ENCODE results near the gene CCDC88A.

The CCDC88A gene

DNA sequence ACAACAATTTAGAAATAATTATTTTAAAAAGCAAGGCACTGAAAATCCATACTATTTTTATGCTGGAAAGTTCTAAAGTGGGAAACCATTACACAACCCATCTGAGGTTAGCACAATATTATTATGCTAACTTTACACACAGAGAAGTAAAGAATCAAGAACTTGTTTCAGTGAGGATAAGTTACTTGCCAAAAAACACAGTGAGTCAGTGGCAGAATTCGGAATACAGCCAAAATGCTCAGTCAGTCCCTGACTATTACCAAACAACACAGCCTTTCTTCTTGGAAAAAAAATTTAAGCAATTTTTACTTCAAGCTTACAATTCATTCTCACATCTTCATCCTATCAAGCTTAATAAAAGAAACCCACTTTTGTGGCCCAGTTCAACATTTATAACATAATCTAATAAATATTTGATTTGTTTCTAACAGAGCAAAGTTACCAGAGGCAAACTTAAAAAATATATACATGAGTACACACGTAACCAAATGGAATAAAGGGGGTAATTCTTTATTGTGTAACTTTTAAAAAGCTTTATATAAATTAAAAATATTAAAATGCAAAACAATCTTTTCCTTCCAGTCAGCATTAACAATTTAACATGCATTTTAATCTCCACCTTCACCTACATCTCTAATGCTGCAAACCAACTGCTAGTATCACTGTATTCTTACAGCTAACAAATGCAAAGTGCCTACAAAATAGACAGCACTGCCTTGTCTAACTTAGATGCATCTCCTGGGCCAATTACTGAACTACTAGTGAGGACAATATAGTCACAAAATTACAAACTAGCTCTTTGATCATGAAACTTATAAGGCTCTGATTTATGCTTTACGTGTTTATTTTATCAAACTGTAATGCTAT, 55.2 kb downstream of the CCDC88A start:
- Histone ChIP-seq H3K27ac (ENCODE audit: low read length) (no peak overlapping the region), H2AFZ (ENCODE audit: low read depth, low read length) (no peak overlapping the region), H3K36me3 (replicated peaks; ENCODE audit: low read depth, low read length) (no peaks in the 10 kb centered on the region), H3K4me2 (ENCODE audit: low read length) (no peak overlapping the region), H3K4me1 (ENCODE audit: low read length) (0 out of 2 replicates have a peak, but pooled peaks cover 6% of the 10 kb centered on the region), H3K27me3 (ENCODE audit: low read depth, low read length) (no peaks in the 10 kb centered on the region), H3K9ac (ENCODE audit: low read length) (no peak overlapping the region), H3K79me2 (ENCODE audit: low read length) (no peaks in the 10 kb centered on the region), H4K20me1 (ENCODE audit: insufficient read depth, low read length) (no peaks in the 10 kb centered on the region), H3K4me3 (ENCODE audit: low read length) (no peak overlapping the region), H3K9me3 (ENCODE audit: insufficient read depth, low read length) (no peaks in the 10 kb centered on the region)
- TF ChIP-seq, protein P1, sequence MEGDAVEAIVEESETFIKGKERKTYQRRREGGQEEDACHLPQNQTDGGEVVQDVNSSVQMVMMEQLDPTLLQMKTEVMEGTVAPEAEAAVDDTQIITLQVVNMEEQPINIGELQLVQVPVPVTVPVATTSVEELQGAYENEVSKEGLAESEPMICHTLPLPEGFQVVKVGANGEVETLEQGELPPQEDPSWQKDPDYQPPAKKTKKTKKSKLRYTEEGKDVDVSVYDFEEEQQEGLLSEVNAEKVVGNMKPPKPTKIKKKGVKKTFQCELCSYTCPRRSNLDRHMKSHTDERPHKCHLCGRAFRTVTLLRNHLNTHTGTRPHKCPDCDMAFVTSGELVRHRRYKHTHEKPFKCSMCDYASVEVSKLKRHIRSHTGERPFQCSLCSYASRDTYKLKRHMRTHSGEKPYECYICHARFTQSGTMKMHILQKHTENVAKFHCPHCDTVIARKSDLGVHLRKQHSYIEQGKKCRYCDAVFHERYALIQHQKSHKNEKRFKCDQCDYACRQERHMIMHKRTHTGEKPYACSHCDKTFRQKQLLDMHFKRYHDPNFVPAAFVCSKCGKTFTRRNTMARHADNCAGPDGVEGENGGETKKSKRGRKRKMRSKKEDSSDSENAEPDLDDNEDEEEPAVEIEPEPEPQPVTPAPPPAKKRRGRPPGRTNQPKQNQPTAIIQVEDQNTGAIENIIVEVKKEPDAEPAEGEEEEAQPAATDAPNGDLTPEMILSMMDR (IDR thresholded peaks at IDR 0.05; ENCODE audit: low read depth, low read length), result no peak
- TF ChIP-seq EZH2phosphoT487 (IDR thresholded peaks at IDR 0.05; ENCODE audit: low read depth), result no peak

- no peaks in the 10 kb centered on the region for H3K27me3 ChIP-seq (ENCODE audit: low read depth, low read length)
- H4K20me1 ChIP-seq (ENCODE audit: insufficient read depth, low read length), result no peaks in the 10 kb centered on the region
- 0 out of 2 replicates have a peak, but pooled peaks cover 6% of the 10 kb centered on the region for H3K4me1 ChIP-seq (ENCODE audit: low read length)
- TF ChIP-seq EZH2phosphoT487 (IDR thresholded peaks at IDR 0.05; ENCODE audit: low read depth), result no peak
- TF ChIP-seq, protein P1 (IDR thresholded peaks at IDR 0.05; ENCODE audit: low read depth, low read length), result no peak
- H3K36me3 ChIP-seq (replicated peaks; ENCODE audit: low read depth, low read length), result no peaks in the 10 kb centered on the region
- H3K4me2 ChIP-seq (ENCODE audit: low read length), result no peak overlapping the region
- H3K79me2 ChIP-seq (ENCODE audit: low read length), result no peaks in the 10 kb centered on the region
- no peak overlapping the region for H3K9ac ChIP-seq (ENCODE audit: low read length)
- H3K9me3 ChIP-seq (ENCODE audit: insufficient read depth, low read length), result no peaks in the 10 kb centered on the region
- no peak overlapping the region for H2AFZ ChIP-seq (ENCODE audit: low read depth, low read length)
- no peak overlapping the region for H3K27ac ChIP-seq (ENCODE audit: low read length)
- H3K4me3 ChIP-seq (ENCODE audit: low read length), result no peak overlapping the region
Measured at GRCh38 chr2:55363636-55364035, 56.0 kb downstream of the CCDC88A start.

DNA sequence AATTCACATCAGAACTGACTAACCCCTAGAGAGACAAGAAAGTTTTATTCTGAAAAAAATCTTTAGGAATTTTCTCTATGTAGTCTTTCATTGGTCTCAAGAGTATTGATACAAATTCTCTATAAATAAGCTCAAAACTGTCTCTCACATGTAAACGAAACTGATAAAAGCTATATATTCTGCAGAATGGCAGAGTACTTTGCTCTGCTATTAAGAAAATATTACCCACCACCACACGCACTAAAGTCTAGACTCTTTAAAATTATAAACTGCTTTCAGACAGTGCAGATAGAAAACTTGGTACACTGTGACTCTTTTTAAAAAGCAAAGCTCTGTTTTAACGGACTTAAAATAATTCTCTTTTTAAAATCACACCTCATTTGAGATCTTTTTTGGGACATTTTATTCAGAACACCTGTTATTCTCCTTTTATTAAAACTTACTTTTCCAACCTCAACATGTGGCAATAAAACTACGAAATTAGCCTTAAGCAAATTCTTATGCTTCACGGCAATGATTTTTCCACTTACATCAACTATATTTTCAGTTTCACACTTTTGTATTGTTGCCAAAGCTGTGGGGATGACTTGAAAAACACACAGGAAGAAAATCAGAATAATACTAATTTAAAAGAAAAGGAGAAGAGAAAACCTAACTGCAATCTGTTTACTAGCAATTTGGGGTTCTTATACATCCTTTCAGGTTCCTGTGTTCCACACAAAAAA, 58.0 kb downstream of the CCDC88A start:
- no peaks in the 10 kb centered on the region for H3K27me3 ChIP-seq (ENCODE audit: low read depth, low read length)
- no peaks in the 10 kb centered on the region for H3K36me3 ChIP-seq (replicated peaks; ENCODE audit: low read depth, low read length)
- H3K79me2 ChIP-seq (ENCODE audit: low read length), result no peaks in the 10 kb centered on the region
- no peaks in the 10 kb centered on the region for H3K9me3 ChIP-seq (ENCODE audit: insufficient read depth, low read length)
- H4K20me1 ChIP-seq (ENCODE audit: insufficient read depth, low read length), result no peaks in the 10 kb centered on the region
- no peak overlapping the region for H3K27ac ChIP-seq (ENCODE audit: low read length)
- TF ChIP-seq, protein P1 (IDR thresholded peaks at IDR 0.05; ENCODE audit: low read depth, low read length), result no peak
- no peak for TF ChIP-seq EZH2phosphoT487 (IDR thresholded peaks at IDR 0.05; ENCODE audit: low read depth)
- peaks cover 9% of the 10 kb centered on the region; the same call in 1 of the 2 replicates for H3K4me1 ChIP-seq (ENCODE audit: low read length)
- H2AFZ ChIP-seq (ENCODE audit: low read depth, low read length), result no peak overlapping the region
- H3K4me3 ChIP-seq (ENCODE audit: low read length), result no peak overlapping the region
- H3K9ac ChIP-seq (ENCODE audit: low read length), result no peak overlapping the region
- no peak overlapping the region for H3K4me2 ChIP-seq (ENCODE audit: low read length)

GRCh38 chr2:55358451-55358850, 61.2 kb downstream of the CCDC88A start:
- Histone ChIP-seq H3K9ac (ENCODE audit: low read length) (no peak overlapping the region), H3K9me3 (ENCODE audit: insufficient read depth, low read length) (no peaks in the 10 kb centered on the region), H2AFZ (ENCODE audit: low read depth, low read length) (no peak overlapping the region), H3K27me3 (ENCODE audit: low read depth, low read length) (no peaks in the 10 kb centered on the region), H4K20me1 (ENCODE audit: insufficient read depth, low read length) (no peaks in the 10 kb centered on the region), H3K79me2 (ENCODE audit: low read length) (no peaks in the 10 kb centered on the region), H3K36me3 (replicated peaks; ENCODE audit: low read depth, low read length) (no peaks in the 10 kb centered on the region), H3K4me1 (ENCODE audit: low read length) (peaks cover 9% of the 10 kb centered on the region; the same call in 1 of the 2 replicates), H3K4me2 (ENCODE audit: low read length) (no peak overlapping the region), H3K27ac (ENCODE audit: low read length) (no peak overlapping the region), H3K4me3 (ENCODE audit: low read length) (no peak overlapping the region)
- TF ChIP-seq, protein P1 (IDR thresholded peaks at IDR 0.05; ENCODE audit: low read depth, low read length), result no peak

All from OCI-LY3 (cell line).